ENCODE data around the gene CCND1. TPM values are rescaled to one million over a fixed set of nuclear protein-coding genes. Genes with fewer than 3 reads are reported as not detected.

CCND1 gene
- total and polyA plus RNA-seq, 2 of the 8 experiments (the other 6 are each of a cell fraction or from before 2014, with no cell fraction given), result 64.5 to 170 TPM

GRCh38 chr11:69677749-69678148 lies 36.8 kb downstream of the CCND1 start:
- H3K4me2 ChIP-seq (ENCODE audit: insufficient read depth in 1 of 2, low read depth in 2 of 2, low read length in 2 of 2), result no peak overlapping the region
- H2BK12ac ChIP-seq (ENCODE audit: low read depth, low read length), result no peak overlapping the region
- H2BK5ac ChIP-seq (ENCODE audit: low read depth, low read length), result no peak overlapping the region
- H3K9me3 ChIP-seq (ENCODE audit: insufficient read depth in 2 of 2, low read depth in 1 of 2, low read length in 1 of 2), result no peaks in the 10 kb centered on the region; a peak in 1 of 4 replicates
- peaks cover 3% of the 10 kb centered on the region; the same call in 1 of the 2 replicates for H3K23me2 ChIP-seq (ENCODE audit: low read depth, low read length)
- peaks cover 6% of the 10 kb centered on the region in 2 experiments for H4K20me1 ChIP-seq (replicated peaks in 1 of 2; ENCODE audit: control insufficient read depth in 1 of 2, insufficient read depth in 2 of 2, low read length in 2 of 2)
- no peak overlapping the region for H3K23ac ChIP-seq (ENCODE audit: insufficient read length)
- H2AFZ ChIP-seq (ENCODE audit: low read length), result no peak overlapping the region
- no peak overlapping the region for H3K9ac ChIP-seq (replicated peaks in 1 of 4; ENCODE audit: extremely low read depth in 1 of 4, low read depth in 3 of 4, low read length in 3 of 4)
- no peak overlapping the region for H3K4me3 ChIP-seq (ENCODE audit: extremely low read depth in 1 of 4, insufficient read depth in 2 of 4, low read depth in 3 of 4, low read length in 4 of 4)
- H3K27me3 ChIP-seq (replicated peaks in 1 of 4; ENCODE audit: control insufficient read depth in 3 of 4, extremely low read depth in 1 of 4, insufficient read depth in 3 of 4, low read length in 3 of 4), result no peaks in the 10 kb centered on the region
- peaks cover 3 to 5% (median 4%) of the 10 kb centered on the region in 4 experiments for H3K4me1 ChIP-seq (replicated peaks in 1 of 4; ENCODE audit: control insufficient read depth in 3 of 4, insufficient read depth in 4 of 4, low read length in 3 of 4)
- no peak overlapping the region for H2BK15ac ChIP-seq (ENCODE audit: low read length)
- no peak overlapping the region for H4K91ac ChIP-seq (replicated peaks; ENCODE audit: insufficient read length, low read length)
- no peak overlapping the region for H3K4ac ChIP-seq (replicated peaks; ENCODE audit: insufficient read length, low read depth, low read length)
- H4K8ac ChIP-seq (ENCODE audit: extremely low read depth, insufficient read depth, low read length), result no peak overlapping the region
- no peak overlapping the region for H2BK20ac ChIP-seq (ENCODE audit: low read length)
- no peak overlapping the region for H2AK5ac ChIP-seq (ENCODE audit: low read depth, low read length)
- no peak overlapping the region for H3K56ac ChIP-seq (replicated peaks; ENCODE audit: insufficient read length, low read depth, low read length)
- H3K79me2 ChIP-seq (ENCODE audit: control insufficient read depth in 1 of 2, insufficient read depth in 2 of 2, low read length in 2 of 2), result peaks cover 5 to 20% of the 10 kb centered on the region in 2 experiments; a peak in 3 of 4 replicates
- FAIRE-seq (no peak), DNase-seq (ENCODE audit: low read depth in 1 of 2, low spot score in 2 of 2) (no peak)
- WGBS, 2 experiments (ENCODE audit: extremely low coverage in 1 of 2, insufficient coverage in 1 of 2, insufficient read length in 1 of 2, insufficient replicate concordance in 2 of 2, low coverage in 1 of 2, low lambda C conversion rate in 2 of 2, missing lambda C conversion rate in 1 of 2), result 91% methylated on average over 2 of the region's 2 CpGs; no CpG with 5 or more reads in 1 of the 2 experiments
- no peak overlapping the region for H2BK120ac ChIP-seq (replicated peaks; ENCODE audit: low read depth, low read length)
- no peak overlapping the region for H3K27ac ChIP-seq (ENCODE audit: low read depth, low read length)
- H4K5ac ChIP-seq (ENCODE audit: insufficient read length, low read depth, low read length), result no peak overlapping the region
- ChIA-PET CTCF (ENCODE audit: partially characterized antibody) (interaction anchor here (0.7 to 1.4 kb wide), 6 partner anchors 15 to 590 kb away, joined by 3 to 4 read pairs (median 3); no protein-coding TSS in a partner anchor), POLR2A (ENCODE audit: partially characterized antibody) (interaction anchor here (1.5 kb wide), 1 partner anchor 18 kb away, joined by 5 read pairs; no protein-coding TSS in a partner anchor)
- H3K14ac ChIP-seq (ENCODE audit: insufficient read length), result no peak overlapping the region
- TF ChIP-seq CBX8 (IDR thresholded peaks at IDR 0.05; ENCODE audit: borderline replicate concordance, low read depth, low read length), result no peak
- TF ChIP-seq, protein P1, sequence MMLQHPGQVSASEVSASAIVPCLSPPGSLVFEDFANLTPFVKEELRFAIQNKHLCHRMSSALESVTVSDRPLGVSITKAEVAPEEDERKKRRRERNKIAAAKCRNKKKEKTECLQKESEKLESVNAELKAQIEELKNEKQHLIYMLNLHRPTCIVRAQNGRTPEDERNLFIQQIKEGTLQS (IDR thresholded peaks at IDR 0.05; ENCODE audit: insufficient read depth, low read depth, low read length), result no peak
- TF ChIP-seq PHF8 (conservative IDR thresholded peaks at IDR 0.05; ENCODE audit: low read depth, low read length), result no peak
- peaks cover 8% of the 10 kb centered on the region for H3K79me1 ChIP-seq (ENCODE audit: low read depth, low read length)
- no peaks in the 10 kb centered on the region for H3K36me3 ChIP-seq (ENCODE audit: control insufficient read depth in 2 of 4, insufficient read depth in 4 of 4, low read length in 3 of 4)
- H3K18ac ChIP-seq (ENCODE audit: extremely low read depth, low read length), result no peak overlapping the region

Measured in H1 (cell line).